Measurements from ENCODE around the gene CCDC88A.

DNA sequence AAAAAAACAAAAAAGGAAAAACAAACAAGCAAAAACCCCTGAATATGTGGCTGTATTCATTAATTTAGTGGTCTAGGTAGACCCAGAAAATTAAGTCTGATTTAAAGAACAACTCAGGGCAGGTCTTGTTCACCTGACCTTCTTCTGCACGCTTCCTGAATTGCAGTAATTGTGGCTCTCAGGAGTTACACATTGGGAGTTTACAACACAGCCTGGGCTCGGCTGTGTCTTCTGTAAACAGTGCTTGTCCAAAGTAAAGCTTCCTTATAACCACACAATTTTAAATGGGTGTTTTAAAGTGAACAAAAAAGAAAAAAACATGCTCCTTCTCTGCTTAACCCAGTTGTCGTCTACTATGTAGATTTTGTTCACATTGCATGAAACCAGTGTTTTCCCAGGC is 142.3 kb downstream of the CCDC88A start:
- TF ChIP-seq, protein P1, sequence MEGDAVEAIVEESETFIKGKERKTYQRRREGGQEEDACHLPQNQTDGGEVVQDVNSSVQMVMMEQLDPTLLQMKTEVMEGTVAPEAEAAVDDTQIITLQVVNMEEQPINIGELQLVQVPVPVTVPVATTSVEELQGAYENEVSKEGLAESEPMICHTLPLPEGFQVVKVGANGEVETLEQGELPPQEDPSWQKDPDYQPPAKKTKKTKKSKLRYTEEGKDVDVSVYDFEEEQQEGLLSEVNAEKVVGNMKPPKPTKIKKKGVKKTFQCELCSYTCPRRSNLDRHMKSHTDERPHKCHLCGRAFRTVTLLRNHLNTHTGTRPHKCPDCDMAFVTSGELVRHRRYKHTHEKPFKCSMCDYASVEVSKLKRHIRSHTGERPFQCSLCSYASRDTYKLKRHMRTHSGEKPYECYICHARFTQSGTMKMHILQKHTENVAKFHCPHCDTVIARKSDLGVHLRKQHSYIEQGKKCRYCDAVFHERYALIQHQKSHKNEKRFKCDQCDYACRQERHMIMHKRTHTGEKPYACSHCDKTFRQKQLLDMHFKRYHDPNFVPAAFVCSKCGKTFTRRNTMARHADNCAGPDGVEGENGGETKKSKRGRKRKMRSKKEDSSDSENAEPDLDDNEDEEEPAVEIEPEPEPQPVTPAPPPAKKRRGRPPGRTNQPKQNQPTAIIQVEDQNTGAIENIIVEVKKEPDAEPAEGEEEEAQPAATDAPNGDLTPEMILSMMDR (IDR thresholded peaks at IDR 0.05) = no peak
- TF ChIP-seq POLR2A (IDR thresholded peaks at IDR 0.05) = no peak

Measured in testis (tissue), 2 donors.